Endothelial cell (in vitro differentiated cells): ENCODE measurements around the gene IQSEC1. TPM values are rescaled to one million over a fixed set of nuclear protein-coding genes. Genes with fewer than 3 reads are reported as not detected.

Source experiments
- DNase-seq: peaks from one replicate; pipeline ENCODE4 v3.0.0; 2021; ENCODE audit warnings: low spot score
- H3K27ac Mint-ChIP-seq: one replicate; pipeline ENCODE4 v1.8.0; 2021; ENCODE audit warnings: mixed read lengths, inconsistent platforms; ENCODE audit not compliant: unreplicated experiment
- H3K27me3 Mint-ChIP-seq: one replicate; pipeline ENCODE4 v1.8.0; 2021; ENCODE audit warnings: mild to moderate bottlenecking, moderate library complexity, mixed read lengths, inconsistent platforms; ENCODE audit not compliant: unreplicated experiment
- H3K36me3 Mint-ChIP-seq: one replicate; pipeline ENCODE4 v1.8.0; 2021; ENCODE audit warnings: mild to moderate bottlenecking, low read depth, mixed read lengths, inconsistent platforms; ENCODE audit not compliant: unreplicated experiment
- H3K4me1 Mint-ChIP-seq: one replicate; pipeline ENCODE4 v1.8.0; 2021; ENCODE audit warnings: mild to moderate bottlenecking, mixed read lengths, inconsistent platforms; ENCODE audit not compliant: unreplicated experiment
- H3K4me3 Mint-ChIP-seq: one replicate; pipeline ENCODE4 v1.8.0; 2021; ENCODE audit warnings: mild to moderate bottlenecking, mixed read lengths, inconsistent platforms; ENCODE audit not compliant: unreplicated experiment
- H3K9me3 Mint-ChIP-seq: one replicate; pipeline ENCODE4 v1.8.0; 2021; ENCODE audit warnings: mixed read lengths, inconsistent platforms; ENCODE audit not compliant: unreplicated experiment
- total RNA-seq: library from RNA; stranded (reverse); fragmentation: NEBNext Ultra II Directional; extraction: Animal tissue kit (Norgen Biotek cat#: 25700); gene quantifications from one replicate; pipeline ENCODE4 v1.2.1, GENCODE V29; 2021; ENCODE audit not compliant: unreplicated experiment
- TF ChIP-seq, protein P1 (sequence below): fragments of 200-600 bp; sonication (generic); IDR thresholded peaks from one replicate; pipeline ENCODE4 v1.5.0; 2021; ENCODE audit warnings: antibody characterized with exemption; ENCODE audit not compliant: unreplicated experiment

Gene IQSEC1
- total RNA-seq, 1 donor from 2014 or later: 75.3 TPM

DNA sequence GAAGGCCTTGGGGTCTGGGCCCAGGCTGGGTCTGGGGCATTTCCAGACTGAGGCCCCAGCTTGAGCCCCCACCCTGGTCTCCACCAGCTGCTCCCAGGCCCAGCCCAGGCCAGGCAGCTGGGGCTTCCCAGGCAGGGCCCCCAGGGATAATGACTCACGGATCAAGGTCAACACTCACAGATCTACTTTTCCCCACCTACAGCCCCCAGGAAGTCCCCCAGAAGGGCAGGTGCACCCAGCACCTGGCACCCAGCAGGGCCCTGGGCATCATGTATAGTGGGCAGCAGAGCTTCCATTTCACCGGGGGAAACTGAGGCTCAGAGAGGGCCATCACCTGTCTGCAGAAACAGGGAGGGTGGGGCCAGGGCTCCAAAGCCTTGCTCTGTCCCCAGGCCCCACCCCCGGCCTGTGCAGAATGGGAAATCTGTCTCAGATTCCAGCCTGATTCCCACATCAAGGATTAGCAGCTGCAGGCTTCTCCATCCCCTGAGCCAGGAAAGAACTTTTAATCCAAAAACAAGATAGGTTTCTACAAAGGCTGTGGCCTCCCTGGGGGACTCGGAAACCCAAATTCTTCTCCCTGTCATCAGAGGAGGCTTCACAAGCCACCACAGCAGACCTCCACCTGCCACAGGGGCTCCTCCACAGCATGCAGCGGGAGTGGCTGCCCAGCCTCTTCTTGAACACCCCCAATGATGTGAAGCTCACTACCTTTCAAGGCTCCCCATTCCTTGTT is 49.8 kb downstream of the IQSEC1 start:
- no peak for DNase-seq
- Mint-ChIP-seq H3K27me3 (peaks cover 14% of the 10 kb centered on the region), H3K27ac (peak overlapping the region; percentile 27), H3K4me3 (no peak overlapping the region), H3K4me1 (peaks cover 22% of the 10 kb centered on the region), H3K9me3 (peaks cover 3% of the 10 kb centered on the region), H3K36me3 (peaks cover 9% of the 10 kb centered on the region)
- TF ChIP-seq, protein P1, sequence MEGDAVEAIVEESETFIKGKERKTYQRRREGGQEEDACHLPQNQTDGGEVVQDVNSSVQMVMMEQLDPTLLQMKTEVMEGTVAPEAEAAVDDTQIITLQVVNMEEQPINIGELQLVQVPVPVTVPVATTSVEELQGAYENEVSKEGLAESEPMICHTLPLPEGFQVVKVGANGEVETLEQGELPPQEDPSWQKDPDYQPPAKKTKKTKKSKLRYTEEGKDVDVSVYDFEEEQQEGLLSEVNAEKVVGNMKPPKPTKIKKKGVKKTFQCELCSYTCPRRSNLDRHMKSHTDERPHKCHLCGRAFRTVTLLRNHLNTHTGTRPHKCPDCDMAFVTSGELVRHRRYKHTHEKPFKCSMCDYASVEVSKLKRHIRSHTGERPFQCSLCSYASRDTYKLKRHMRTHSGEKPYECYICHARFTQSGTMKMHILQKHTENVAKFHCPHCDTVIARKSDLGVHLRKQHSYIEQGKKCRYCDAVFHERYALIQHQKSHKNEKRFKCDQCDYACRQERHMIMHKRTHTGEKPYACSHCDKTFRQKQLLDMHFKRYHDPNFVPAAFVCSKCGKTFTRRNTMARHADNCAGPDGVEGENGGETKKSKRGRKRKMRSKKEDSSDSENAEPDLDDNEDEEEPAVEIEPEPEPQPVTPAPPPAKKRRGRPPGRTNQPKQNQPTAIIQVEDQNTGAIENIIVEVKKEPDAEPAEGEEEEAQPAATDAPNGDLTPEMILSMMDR: no peak

DNA sequence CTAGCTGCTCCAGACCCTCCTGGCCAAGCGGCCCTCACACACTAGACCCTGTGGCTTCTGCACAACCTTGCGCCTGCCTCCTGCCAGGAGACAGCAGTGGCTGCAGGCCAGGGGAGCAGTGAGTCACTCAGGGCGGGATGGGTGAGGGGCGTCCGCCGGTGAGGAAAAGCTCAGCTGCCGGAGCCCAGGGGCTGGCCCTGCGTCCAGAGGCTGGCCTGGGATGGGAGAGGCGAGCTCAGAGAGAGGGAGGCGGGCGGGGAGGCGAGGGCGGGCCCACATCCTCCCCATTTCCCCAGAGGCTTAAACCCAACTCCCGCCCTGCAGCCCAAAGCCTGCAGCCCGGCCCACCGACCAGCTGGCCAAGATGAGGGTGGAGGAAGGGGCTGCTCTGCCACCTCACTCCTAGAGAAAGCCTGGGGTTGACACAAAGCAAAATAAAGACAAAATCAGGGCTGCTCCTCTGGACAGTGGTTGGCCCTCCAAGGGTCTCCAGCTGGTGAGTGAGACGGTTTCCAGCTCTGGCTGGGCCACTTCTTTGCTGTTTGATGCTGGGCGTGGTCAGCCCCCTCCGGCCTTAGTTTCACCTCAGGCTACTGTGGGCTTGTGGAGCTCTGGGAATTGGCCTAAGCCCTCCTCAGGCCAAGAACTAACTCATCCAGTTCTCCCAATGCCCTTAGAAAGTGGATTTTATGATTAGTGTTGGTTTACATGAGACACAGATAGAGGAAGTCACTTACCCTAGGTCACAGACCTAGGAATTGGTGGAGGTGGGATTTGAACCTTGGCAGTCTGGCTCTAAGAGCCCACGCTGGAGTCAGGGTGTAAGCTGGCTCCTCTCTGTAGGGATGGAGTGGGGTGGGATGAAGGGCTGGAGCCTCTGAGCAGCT is 50.6 kb downstream of the IQSEC1 start:
- no peak overlapping the region for H3K27ac Mint-ChIP-seq

DNA sequence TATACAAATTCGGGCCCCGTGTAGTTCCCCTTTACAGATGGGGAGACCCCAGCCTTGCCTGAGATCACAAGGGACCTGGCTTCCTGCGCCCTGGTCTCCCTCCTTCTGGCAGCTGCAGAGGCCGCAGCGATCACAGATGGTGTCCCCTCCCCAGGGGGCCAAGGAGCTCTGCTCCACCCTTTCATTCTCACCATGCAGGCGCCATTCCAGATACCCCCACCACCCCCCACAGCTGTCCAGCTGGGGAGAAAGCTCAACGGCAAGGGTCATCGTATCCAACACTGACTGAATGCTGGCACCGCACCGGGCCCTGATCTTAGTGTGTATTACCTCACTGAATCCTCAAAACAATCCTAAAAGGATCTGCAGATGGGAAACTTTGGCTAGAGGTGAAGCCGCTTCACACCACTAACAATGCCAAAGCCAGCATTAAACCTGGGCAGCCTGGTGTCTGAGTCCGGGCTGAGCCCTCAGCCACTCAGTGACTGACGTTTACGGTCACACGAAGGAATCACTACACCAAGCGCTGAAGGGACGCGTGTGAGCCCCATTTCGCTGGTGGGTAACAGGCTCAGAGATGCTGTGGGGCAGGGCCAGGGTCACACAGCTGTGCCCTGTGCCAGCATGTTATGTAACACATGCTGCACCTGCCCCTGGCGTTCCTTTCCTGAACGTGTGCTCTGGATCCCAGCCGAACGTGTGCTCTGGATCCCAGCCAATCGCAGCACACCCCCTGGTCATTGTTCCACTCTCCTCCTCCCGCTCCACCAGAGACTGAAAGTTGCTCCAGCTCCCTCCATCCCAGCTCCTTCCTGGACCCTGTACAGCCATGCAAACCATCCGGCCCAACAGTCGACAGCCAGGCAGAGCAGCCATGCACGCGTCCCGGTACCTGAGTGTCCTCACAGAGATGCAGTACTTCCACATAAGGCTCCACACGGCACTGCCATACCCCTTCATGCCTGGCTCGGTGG is 51.8 kb downstream of the IQSEC1 start:
- peaks cover 13% of the 10 kb centered on the region for H3K36me3 Mint-ChIP-seq
- peaks cover 3% of the 10 kb centered on the region for H3K9me3 Mint-ChIP-seq
- DNase-seq: no peak
- H3K27me3 Mint-ChIP-seq: peaks cover 23% of the 10 kb centered on the region
- H3K4me1 Mint-ChIP-seq: peaks cover 16% of the 10 kb centered on the region
- H3K4me3 Mint-ChIP-seq: no peak overlapping the region
- TF ChIP-seq, protein P1: no peak
- H3K27ac Mint-ChIP-seq: no peak overlapping the region

More for the DNA sequence above, 50.6 kb downstream of the IQSEC1 start:
- H3K4me3 Mint-ChIP-seq: no peak overlapping the region
- H3K4me1 Mint-ChIP-seq: peaks cover 17% of the 10 kb centered on the region
- DNase-seq: no peak
- peaks cover 3% of the 10 kb centered on the region for H3K9me3 Mint-ChIP-seq
- TF ChIP-seq, protein P1: no peak
- peaks cover 8% of the 10 kb centered on the region for H3K36me3 Mint-ChIP-seq
- peaks cover 16% of the 10 kb centered on the region for H3K27me3 Mint-ChIP-seq

DNA sequence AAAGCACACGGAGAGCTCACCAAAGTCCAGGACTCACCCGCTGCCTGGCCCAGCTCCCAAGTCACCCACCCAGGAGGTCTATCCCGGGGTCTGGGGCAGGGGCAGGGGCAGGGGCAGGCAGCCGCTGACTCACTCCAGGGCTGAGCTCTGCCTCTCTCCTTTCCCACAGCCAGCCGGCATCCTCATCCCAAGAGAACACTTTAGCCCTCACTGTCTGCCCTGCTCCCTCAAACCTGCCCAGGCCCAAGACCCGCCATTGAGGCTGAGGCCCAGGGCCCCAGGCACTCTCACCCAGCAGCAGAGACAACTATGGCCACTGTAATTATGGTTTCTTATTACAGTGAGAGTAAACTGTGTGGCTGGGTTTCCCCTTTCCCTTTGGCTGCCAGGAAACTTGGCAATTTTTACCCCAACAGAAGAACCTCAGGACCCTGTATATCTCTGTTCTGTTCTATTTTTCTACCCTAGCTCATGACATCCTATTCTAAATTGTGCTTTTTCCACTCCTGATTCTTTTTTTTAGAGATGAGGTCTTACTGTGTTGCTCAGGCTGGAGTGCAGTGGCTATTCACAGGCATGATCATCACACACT is 53.0 kb downstream of the IQSEC1 start:
- Mint-ChIP-seq H3K27me3 (peaks cover 23% of the 10 kb centered on the region), H3K4me3 (peak overlapping the region; percentile 35), H3K36me3 (peaks cover 14% of the 10 kb centered on the region), H3K9me3 (peaks cover 3% of the 10 kb centered on the region), H3K4me1 (peaks cover 17% of the 10 kb centered on the region), H3K27ac (peak overlapping the region; percentile 2)
- TF ChIP-seq, protein P1: no peak
- DNase-seq: no peak
